Nephron progenitor cell (in vitro differentiated cells): ENCODE data around the gene TNRC6C.

Source experiments
- DNase-seq: peaks from one replicate; pipeline ENCODE4 v3.0.0; 2021
- H3K27ac Mint-ChIP-seq: 2 replicates; pipeline ENCODE4 v1.8.0; 2021; ENCODE audit warnings: mild to moderate bottlenecking, moderate library complexity, mixed read lengths
- H3K27me3 Mint-ChIP-seq: 2 replicates; pipeline ENCODE4 v1.8.0; 2021; ENCODE audit warnings: mild to moderate bottlenecking, low read depth, mixed read lengths; ENCODE audit not compliant: poor library complexity
- H3K36me3 Mint-ChIP-seq: 2 replicates; pipeline ENCODE4 v1.8.0; 2021; ENCODE audit warnings: low read depth, mixed read lengths
- H3K4me1 Mint-ChIP-seq: 2 replicates; pipeline ENCODE4 v1.8.0; 2021; ENCODE audit warnings: mixed read lengths
- H3K4me3 Mint-ChIP-seq: 2 replicates; pipeline ENCODE4 v1.8.0; 2021; ENCODE audit warnings: mild to moderate bottlenecking, moderate library complexity, mixed read lengths
- H3K9me3 Mint-ChIP-seq: 2 replicates; pipeline ENCODE4 v1.8.0; 2021; ENCODE audit warnings: mild to moderate bottlenecking, moderate library complexity, mixed read lengths
- TF ChIP-seq, protein P1 (sequence below): fragments of 200-600 bp; sonication (generic); IDR thresholded peaks from 2 replicates; pipeline ENCODE4 v1.5.0; 2021; ENCODE audit warnings: antibody characterized with exemption

The TNRC6C gene

DNA sequence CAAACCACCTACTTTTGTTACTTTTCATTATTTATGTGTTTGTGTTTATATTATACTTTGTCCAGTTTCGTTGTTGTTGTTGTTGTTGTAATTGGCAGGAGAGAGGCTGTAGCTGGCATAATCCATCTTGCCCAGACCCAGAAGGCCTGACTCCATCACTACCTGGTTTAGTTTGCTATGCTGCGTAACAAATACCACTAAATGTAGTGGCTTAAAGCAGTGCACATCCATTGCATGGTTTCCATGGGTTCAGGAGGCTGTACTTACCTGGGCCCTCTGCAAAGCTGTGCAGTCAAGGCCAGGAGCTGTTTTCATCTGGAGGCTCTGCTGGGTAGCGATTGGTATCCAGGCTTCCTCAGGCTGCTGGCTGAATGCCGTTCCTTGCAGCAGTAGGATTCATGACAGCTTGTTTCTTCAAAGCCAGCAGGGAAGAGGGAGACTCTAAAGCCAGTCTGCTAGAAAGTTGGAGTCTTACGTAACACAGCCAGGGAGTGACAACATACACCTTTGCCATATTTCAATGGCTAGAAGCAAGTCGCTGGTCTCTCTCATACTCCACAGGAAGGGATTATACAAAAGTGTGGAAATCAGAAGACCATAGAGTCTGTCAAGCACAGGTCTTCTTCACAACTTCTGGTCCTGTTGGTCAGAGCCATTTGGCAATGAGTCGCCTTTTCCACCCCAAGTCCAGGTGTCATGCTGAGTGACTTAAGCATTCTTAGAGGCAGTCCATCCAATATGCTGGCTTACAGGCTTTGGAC is 41.1 kb downstream of the TNRC6C start:
- DNase-seq: no peak
- no peaks in the 10 kb centered on the region for H3K9me3 Mint-ChIP-seq
- no peak overlapping the region for H3K4me3 Mint-ChIP-seq
- H3K27ac Mint-ChIP-seq: no peak overlapping the region
- TF ChIP-seq, protein P1, sequence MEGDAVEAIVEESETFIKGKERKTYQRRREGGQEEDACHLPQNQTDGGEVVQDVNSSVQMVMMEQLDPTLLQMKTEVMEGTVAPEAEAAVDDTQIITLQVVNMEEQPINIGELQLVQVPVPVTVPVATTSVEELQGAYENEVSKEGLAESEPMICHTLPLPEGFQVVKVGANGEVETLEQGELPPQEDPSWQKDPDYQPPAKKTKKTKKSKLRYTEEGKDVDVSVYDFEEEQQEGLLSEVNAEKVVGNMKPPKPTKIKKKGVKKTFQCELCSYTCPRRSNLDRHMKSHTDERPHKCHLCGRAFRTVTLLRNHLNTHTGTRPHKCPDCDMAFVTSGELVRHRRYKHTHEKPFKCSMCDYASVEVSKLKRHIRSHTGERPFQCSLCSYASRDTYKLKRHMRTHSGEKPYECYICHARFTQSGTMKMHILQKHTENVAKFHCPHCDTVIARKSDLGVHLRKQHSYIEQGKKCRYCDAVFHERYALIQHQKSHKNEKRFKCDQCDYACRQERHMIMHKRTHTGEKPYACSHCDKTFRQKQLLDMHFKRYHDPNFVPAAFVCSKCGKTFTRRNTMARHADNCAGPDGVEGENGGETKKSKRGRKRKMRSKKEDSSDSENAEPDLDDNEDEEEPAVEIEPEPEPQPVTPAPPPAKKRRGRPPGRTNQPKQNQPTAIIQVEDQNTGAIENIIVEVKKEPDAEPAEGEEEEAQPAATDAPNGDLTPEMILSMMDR: no peak
- peaks cover 23% of the 10 kb centered on the region for H3K36me3 Mint-ChIP-seq
- peaks cover 24% of the 10 kb centered on the region for H3K4me1 Mint-ChIP-seq
- peaks cover 3% of the 10 kb centered on the region for H3K27me3 Mint-ChIP-seq

DNA sequence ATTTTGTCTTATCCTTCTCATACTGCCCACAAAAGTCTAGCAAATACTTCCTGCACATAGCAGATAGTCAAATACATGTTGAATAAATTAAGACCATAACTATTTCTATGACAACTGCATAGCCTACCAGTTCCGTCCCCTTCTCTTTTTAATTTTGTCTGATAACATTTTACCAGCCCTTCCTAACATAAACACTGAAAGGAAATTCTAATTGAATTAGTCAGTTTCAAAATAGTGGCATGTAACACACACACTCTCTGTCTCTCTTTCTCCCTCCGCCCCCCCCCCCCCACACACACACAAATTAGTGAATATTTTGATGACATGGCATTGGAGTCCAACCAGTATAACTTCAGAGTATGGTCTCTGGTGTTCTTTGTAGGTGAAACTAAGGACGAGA is 41.8 kb downstream of the TNRC6C start:
- no peak overlapping the region for H3K4me3 Mint-ChIP-seq
- H3K9me3 Mint-ChIP-seq: no peaks in the 10 kb centered on the region
- H3K27ac Mint-ChIP-seq: no peak overlapping the region
- TF ChIP-seq, protein P1: no peak
- H3K36me3 Mint-ChIP-seq: peaks cover 29% of the 10 kb centered on the region
- H3K27me3 Mint-ChIP-seq: peaks cover 3% of the 10 kb centered on the region
- H3K4me1 Mint-ChIP-seq: peaks cover 16% of the 10 kb centered on the region
- DNase-seq: no peak

- DNase-seq: no peak
- Mint-ChIP-seq H3K4me1 (peaks cover 16% of the 10 kb centered on the region), H3K27ac (no peak overlapping the region), H3K4me3 (no peak overlapping the region), H3K9me3 (no peaks in the 10 kb centered on the region), H3K27me3 (peaks cover 3% of the 10 kb centered on the region), H3K36me3 (peaks cover 36% of the 10 kb centered on the region)
- TF ChIP-seq, protein P1: no peak
Observed at GRCh38 chr17:78001182-78001581, 42.7 kb downstream of the TNRC6C start.

DNA sequence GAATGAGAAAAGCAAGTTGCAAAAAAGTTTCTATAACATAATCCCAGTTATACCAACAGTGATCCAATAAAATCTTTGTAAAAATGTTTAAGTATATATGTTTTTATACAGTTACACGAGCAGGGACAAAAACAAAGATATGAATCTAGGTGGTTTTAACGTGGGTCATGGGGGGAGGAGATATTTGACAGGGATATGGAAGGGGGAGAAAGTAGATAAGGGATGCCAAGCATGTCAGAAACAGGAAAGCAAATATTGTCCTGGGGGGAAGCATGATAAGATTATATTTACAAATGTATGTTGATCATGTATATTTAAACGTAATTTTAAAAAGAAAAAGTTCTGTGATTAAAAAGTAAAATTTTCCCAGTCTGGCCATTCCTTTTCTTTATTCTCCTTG is 43.1 kb downstream of the TNRC6C start:
- H3K36me3 Mint-ChIP-seq: peaks cover 40% of the 10 kb centered on the region
- no peaks in the 10 kb centered on the region for H3K9me3 Mint-ChIP-seq
- peaks cover 16% of the 10 kb centered on the region for H3K4me1 Mint-ChIP-seq
- no peak overlapping the region for H3K27ac Mint-ChIP-seq
- TF ChIP-seq, protein P1: no peak
- no peak for DNase-seq
- peaks cover 3% of the 10 kb centered on the region for H3K27me3 Mint-ChIP-seq
- H3K4me3 Mint-ChIP-seq: no peak overlapping the region

- H3K36me3 Mint-ChIP-seq: peaks cover 44% of the 10 kb centered on the region
- TF ChIP-seq, protein P1: no peak
- H3K9me3 Mint-ChIP-seq: no peaks in the 10 kb centered on the region
- no peak for DNase-seq
- peaks cover 16% of the 10 kb centered on the region for H3K4me1 Mint-ChIP-seq
- H3K27me3 Mint-ChIP-seq: peaks cover 3% of the 10 kb centered on the region
- no peak overlapping the region for H3K27ac Mint-ChIP-seq
- H3K4me3 Mint-ChIP-seq: no peak overlapping the region
Observed at GRCh38 chr17:78002166-78002565, 43.7 kb downstream of the TNRC6C start.
